Measurements from ENCODE around the gene RWDD4.
A peak's percentile ranks its signal among the peaks of the same experiment; 100 is the strongest.

Gene RWDD4

GRCh38 chr4:183670251-183670650 is 11.3 kb upstream of the RWDD4 start:
- H3K9me3 ChIP-seq (ENCODE audit: control insufficient read depth, low read length) = no peaks in the 10 kb centered on the region
- H3K9ac ChIP-seq (ENCODE audit: low read length) = no peak overlapping the region
- H3K36me3 ChIP-seq (ENCODE audit: control insufficient read depth, insufficient read depth, low read length) = peaks cover 12% of the 10 kb centered on the region
- H3K4me1 ChIP-seq (ENCODE audit: control insufficient read depth, insufficient read depth, low read length) = no peaks in the 10 kb centered on the region
- no peak overlapping the region for H3K4me3 ChIP-seq (ENCODE audit: low read length)
- H3K27me3 ChIP-seq (ENCODE audit: control insufficient read depth, insufficient read depth, low read length) = no peaks in the 10 kb centered on the region

GRCh38 chr4:183666088-183666487 is 7.1 kb upstream of the RWDD4 start:
- H3K9me3 ChIP-seq (ENCODE audit: control insufficient read depth, low read length) = no peaks in the 10 kb centered on the region
- no peak overlapping the region for H3K4me3 ChIP-seq (ENCODE audit: low read length)
- H3K9ac ChIP-seq (ENCODE audit: low read length) = no peak overlapping the region
- H3K36me3 ChIP-seq (ENCODE audit: control insufficient read depth, insufficient read depth, low read length) = peaks cover 12% of the 10 kb centered on the region
- H3K4me1 ChIP-seq (ENCODE audit: control insufficient read depth, insufficient read depth, low read length) = peaks cover under 1% of the 10 kb centered on the region
- H3K27me3 ChIP-seq (ENCODE audit: control insufficient read depth, insufficient read depth, low read length) = no peaks in the 10 kb centered on the region

- H3K9me3 ChIP-seq (ENCODE audit: control insufficient read depth, low read length) = no peaks in the 10 kb centered on the region
- peak overlapping the region; percentile 63 for H3K4me3 ChIP-seq (ENCODE audit: low read length)
- H3K36me3 ChIP-seq (ENCODE audit: control insufficient read depth, insufficient read depth, low read length) = no peaks in the 10 kb centered on the region
- no peaks in the 10 kb centered on the region for H3K27me3 ChIP-seq (ENCODE audit: control insufficient read depth, insufficient read depth, low read length)
- H3K9ac ChIP-seq (ENCODE audit: low read length) = peak overlapping the region; percentile 88
- peaks cover 3% of the 10 kb centered on the region for H3K4me1 ChIP-seq (ENCODE audit: control insufficient read depth, insufficient read depth, low read length)
Measured at GRCh38 chr4:183659872-183660242, 872 bp upstream of the RWDD4 start.

DNA sequence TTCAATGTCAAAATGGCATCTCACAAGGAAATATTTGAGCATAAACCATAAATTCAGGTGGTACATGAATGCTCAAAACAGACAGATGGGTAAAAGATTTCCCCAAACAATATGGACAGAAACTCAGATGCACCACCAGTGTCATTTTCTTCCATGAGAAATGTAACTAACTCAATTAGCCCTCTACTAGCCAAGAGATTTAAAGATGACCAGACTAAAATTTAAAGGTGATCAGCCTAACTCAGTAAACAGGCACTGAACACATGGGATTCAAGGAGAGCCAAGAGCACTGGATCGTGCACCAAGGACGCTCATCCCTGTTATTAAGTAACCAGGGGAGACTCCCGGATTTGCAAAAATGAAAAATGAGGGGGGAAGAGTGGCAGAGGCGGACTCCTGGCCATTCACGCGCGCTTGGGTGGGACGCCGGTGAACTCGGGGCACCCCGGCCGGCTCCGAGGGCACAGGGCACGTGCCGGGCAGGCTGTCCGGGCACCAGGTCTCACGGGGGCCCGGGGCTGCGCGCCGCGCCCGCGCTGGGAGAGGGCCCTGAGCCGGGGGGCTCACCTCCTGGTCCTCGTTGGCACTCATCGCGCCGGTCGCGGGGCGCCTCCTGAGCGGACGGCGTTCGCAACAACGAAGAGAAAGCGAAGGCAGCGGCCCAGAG is 490 bp downstream of the RWDD4 start:
- Histone ChIP-seq H3K4me3 (ENCODE audit: low read length) (peak overlapping the region; percentile 86), H3K9ac (ENCODE audit: low read length) (peak overlapping the region; percentile 88), H3K4me1 (ENCODE audit: control insufficient read depth, insufficient read depth, low read length) (peaks cover 3% of the 10 kb centered on the region), H3K27me3 (ENCODE audit: control insufficient read depth, insufficient read depth, low read length) (no peaks in the 10 kb centered on the region), H3K9me3 (ENCODE audit: control insufficient read depth, low read length) (no peaks in the 10 kb centered on the region), H3K36me3 (ENCODE audit: control insufficient read depth, insufficient read depth, low read length) (no peaks in the 10 kb centered on the region)

DNA sequence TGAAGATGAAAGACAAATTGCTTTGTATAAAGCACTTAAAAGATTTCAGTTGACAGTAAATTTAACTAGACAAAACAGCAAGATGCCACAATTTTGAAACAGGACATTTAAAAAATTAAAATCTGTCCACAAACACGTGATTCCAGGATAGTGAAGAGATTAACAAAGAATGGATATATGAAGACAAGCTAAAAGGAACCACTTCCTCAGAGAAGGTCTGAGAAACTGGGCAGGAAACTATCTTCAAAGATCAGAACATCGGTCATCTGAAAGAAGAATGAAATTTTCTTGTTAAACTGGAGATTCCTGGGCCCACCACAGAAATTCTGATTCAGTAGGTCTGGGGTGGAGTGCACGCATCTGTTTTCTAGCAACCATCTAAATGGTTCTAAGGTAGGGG is 1.4 kb downstream of the RWDD4 start:
- Histone ChIP-seq H3K4me1 (ENCODE audit: control insufficient read depth, insufficient read depth, low read length) (peaks cover 3% of the 10 kb centered on the region), H3K27me3 (ENCODE audit: control insufficient read depth, insufficient read depth, low read length) (no peaks in the 10 kb centered on the region), H3K9ac (ENCODE audit: low read length) (peak overlapping the region; percentile 88), H3K9me3 (ENCODE audit: control insufficient read depth, low read length) (no peaks in the 10 kb centered on the region), H3K36me3 (ENCODE audit: control insufficient read depth, insufficient read depth, low read length) (no peaks in the 10 kb centered on the region), H3K4me3 (ENCODE audit: low read length) (no peak overlapping the region)

DNA sequence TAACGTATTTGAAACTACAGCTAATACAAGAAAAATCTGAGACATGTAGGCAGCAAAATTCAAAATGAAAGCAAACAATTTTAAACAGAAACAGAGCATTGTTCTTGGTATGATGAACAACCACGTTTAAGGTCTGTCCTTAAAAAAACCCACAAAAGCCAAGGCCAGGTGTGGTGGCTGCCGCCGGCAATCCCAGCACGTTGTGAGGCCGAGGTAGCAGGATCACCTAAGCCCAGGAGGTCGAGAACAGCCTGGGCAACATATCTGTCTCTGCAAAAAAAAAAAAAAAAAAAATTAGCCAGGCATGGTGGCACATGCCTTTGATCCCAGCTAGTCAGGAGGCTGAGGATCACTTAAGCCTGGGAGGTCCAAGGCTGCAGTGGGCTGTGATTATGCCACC is 13.7 kb downstream of the RWDD4 start:
- H3K9ac ChIP-seq (ENCODE audit: low read length) = no peak overlapping the region
- no peaks in the 10 kb centered on the region for H3K27me3 ChIP-seq (ENCODE audit: control insufficient read depth, insufficient read depth, low read length)
- no peaks in the 10 kb centered on the region for H3K9me3 ChIP-seq (ENCODE audit: control insufficient read depth, low read length)
- no peak overlapping the region for H3K4me3 ChIP-seq (ENCODE audit: low read length)
- H3K4me1 ChIP-seq (ENCODE audit: control insufficient read depth, insufficient read depth, low read length) = no peaks in the 10 kb centered on the region
- no peaks in the 10 kb centered on the region for H3K36me3 ChIP-seq (ENCODE audit: control insufficient read depth, insufficient read depth, low read length)

DNA sequence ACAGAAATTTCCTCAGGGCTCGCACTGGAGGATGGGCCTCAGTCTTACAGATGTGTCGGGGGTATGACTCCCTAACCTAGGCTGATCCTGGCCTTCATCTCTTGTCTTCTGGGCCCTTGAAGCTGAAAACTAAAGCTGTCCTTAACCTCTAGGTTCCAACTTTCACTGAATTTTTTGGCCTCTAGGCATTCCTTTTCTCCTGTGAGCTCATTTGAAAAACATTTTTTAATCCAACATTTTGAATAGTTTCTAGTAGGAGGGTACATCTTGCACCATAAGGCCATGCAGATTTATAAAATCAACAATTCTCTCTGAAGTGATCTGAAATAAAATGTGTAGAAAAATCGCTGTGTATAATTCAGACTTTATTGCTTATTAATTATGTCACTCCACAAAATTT is 19.7 kb downstream of the RWDD4 start:
- Histone ChIP-seq H3K4me1 (ENCODE audit: control insufficient read depth, insufficient read depth, low read length) (no peaks in the 10 kb centered on the region), H3K27me3 (ENCODE audit: control insufficient read depth, insufficient read depth, low read length) (no peaks in the 10 kb centered on the region), H3K9me3 (ENCODE audit: control insufficient read depth, low read length) (no peaks in the 10 kb centered on the region), H3K36me3 (ENCODE audit: control insufficient read depth, insufficient read depth, low read length) (no peaks in the 10 kb centered on the region), H3K4me3 (ENCODE audit: low read length) (no peak overlapping the region), H3K9ac (ENCODE audit: low read length) (no peak overlapping the region)

- Histone ChIP-seq H3K9ac (ENCODE audit: low read length) (no peak overlapping the region), H3K4me3 (ENCODE audit: low read length) (no peak overlapping the region)
Measured at GRCh38 chr4:183638436-183638835, 20.5 kb downstream of the RWDD4 start.

GRCh38 chr4:183637461-183637860 is 21.5 kb downstream of the RWDD4 start:
- no peaks in the 10 kb centered on the region for H3K36me3 ChIP-seq (ENCODE audit: control insufficient read depth, insufficient read depth, low read length)
- no peaks in the 10 kb centered on the region for H3K9me3 ChIP-seq (ENCODE audit: control insufficient read depth, low read length)
- H3K9ac ChIP-seq (ENCODE audit: low read length) = no peak overlapping the region
- no peaks in the 10 kb centered on the region for H3K27me3 ChIP-seq (ENCODE audit: control insufficient read depth, insufficient read depth, low read length)
- no peak overlapping the region for H3K4me3 ChIP-seq (ENCODE audit: low read length)
- H3K4me1 ChIP-seq (ENCODE audit: control insufficient read depth, insufficient read depth, low read length) = no peaks in the 10 kb centered on the region

More at GRCh38 chr4:183638436-183638835, 20.5 kb downstream of the RWDD4 start:
- no peaks in the 10 kb centered on the region for H3K27me3 ChIP-seq (ENCODE audit: control insufficient read depth, insufficient read depth, low read length)
- no peaks in the 10 kb centered on the region for H3K36me3 ChIP-seq (ENCODE audit: control insufficient read depth, insufficient read depth, low read length)
- no peaks in the 10 kb centered on the region for H3K4me1 ChIP-seq (ENCODE audit: control insufficient read depth, insufficient read depth, low read length)
- H3K9me3 ChIP-seq (ENCODE audit: control insufficient read depth, low read length) = no peaks in the 10 kb centered on the region

DNA sequence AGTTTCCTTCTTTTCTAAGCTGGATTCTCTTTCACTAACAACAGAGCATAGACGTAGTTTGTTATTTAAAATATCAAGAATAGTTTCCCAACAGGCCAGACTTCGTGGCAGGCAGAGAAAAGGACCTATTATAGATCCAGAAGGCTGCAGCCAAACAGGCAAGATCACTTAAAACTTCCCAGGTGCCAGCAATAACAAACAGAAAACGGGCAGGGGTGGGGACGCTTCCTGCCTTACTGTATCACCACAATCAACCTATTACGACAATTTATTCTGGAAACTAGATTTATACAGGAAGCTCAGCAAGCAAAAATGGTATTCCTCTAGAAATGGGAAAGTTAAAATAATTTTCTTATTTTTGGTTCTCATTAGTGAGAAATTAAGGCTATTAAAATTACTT is 22.1 kb downstream of the RWDD4 start:
- H3K9me3 ChIP-seq (ENCODE audit: control insufficient read depth, low read length) = no peaks in the 10 kb centered on the region
- H3K9ac ChIP-seq (ENCODE audit: low read length) = peak overlapping the region; percentile 68
- H3K4me1 ChIP-seq (ENCODE audit: control insufficient read depth, insufficient read depth, low read length) = no peaks in the 10 kb centered on the region
- no peaks in the 10 kb centered on the region for H3K36me3 ChIP-seq (ENCODE audit: control insufficient read depth, insufficient read depth, low read length)
- no peaks in the 10 kb centered on the region for H3K27me3 ChIP-seq (ENCODE audit: control insufficient read depth, insufficient read depth, low read length)
- H3K4me3 ChIP-seq (ENCODE audit: low read length) = peak overlapping the region; percentile 26

DNA sequence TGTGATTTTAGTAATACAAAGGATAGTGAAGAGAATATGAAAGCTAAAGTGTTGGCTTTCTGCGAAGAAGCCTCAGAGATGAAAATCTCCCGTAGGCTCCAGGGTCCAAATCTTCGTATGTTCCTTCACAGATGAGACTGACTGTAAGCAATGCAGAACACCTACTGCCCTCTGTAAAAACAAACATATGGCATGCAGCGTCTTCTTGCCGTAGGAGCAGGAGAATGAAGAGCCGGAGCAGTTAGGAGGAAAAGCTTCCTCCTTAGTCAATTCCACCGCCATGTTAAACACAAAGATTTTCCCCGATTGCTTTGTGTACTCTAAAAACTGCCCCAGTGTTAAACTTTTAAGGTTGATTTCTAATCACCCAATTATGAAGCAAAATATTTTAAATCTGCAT is 22.5 kb downstream of the RWDD4 start:
- no peaks in the 10 kb centered on the region for H3K9me3 ChIP-seq (ENCODE audit: control insufficient read depth, low read length)
- peak overlapping the region; percentile 68 for H3K9ac ChIP-seq (ENCODE audit: low read length)
- no peaks in the 10 kb centered on the region for H3K4me1 ChIP-seq (ENCODE audit: control insufficient read depth, insufficient read depth, low read length)

GRCh38 chr4:183635741-183636140 is 23.2 kb downstream of the RWDD4 start:
- no peaks in the 10 kb centered on the region for H3K36me3 ChIP-seq (ENCODE audit: control insufficient read depth, insufficient read depth, low read length)
- H3K27me3 ChIP-seq (ENCODE audit: control insufficient read depth, insufficient read depth, low read length) = no peaks in the 10 kb centered on the region
- no peak overlapping the region for H3K4me3 ChIP-seq (ENCODE audit: low read length)
- H3K9ac ChIP-seq (ENCODE audit: low read length) = no peak overlapping the region
- no peaks in the 10 kb centered on the region for H3K4me1 ChIP-seq (ENCODE audit: control insufficient read depth, insufficient read depth, low read length)
- H3K9me3 ChIP-seq (ENCODE audit: control insufficient read depth, low read length) = no peaks in the 10 kb centered on the region

More for the DNA sequence above, 22.5 kb downstream of the RWDD4 start:
- Histone ChIP-seq H3K4me3 (ENCODE audit: low read length) (peak overlapping the region; percentile 26), H3K36me3 (ENCODE audit: control insufficient read depth, insufficient read depth, low read length) (no peaks in the 10 kb centered on the region), H3K27me3 (ENCODE audit: control insufficient read depth, insufficient read depth, low read length) (no peaks in the 10 kb centered on the region)

- Histone ChIP-seq H3K9ac (ENCODE audit: low read length) (no peak overlapping the region), H3K27me3 (ENCODE audit: control insufficient read depth, insufficient read depth, low read length) (no peaks in the 10 kb centered on the region), H3K4me3 (ENCODE audit: low read length) (no peak overlapping the region), H3K9me3 (ENCODE audit: control insufficient read depth, low read length) (no peaks in the 10 kb centered on the region), H3K4me1 (ENCODE audit: control insufficient read depth, insufficient read depth, low read length) (no peaks in the 10 kb centered on the region), H3K36me3 (ENCODE audit: control insufficient read depth, insufficient read depth, low read length) (no peaks in the 10 kb centered on the region)
Measured at GRCh38 chr4:183635321-183635720, 23.7 kb downstream of the RWDD4 start.

All from mucosa of stomach (tissue), 1 donor.